A673 (cell line): Measurements from ENCODE around the gene PCP4L1.

ENCODE experiments used
- CTCF ChIP-seq: fragments of 300-800, 200-600 bp; sonication (generic); conservative IDR thresholded peaks from 2 replicates; pipeline ENCODE4 v1.5.1; 2017; ENCODE audit warnings: low read depth, mild to moderate bottlenecking, antibody characterized with exemption, low read length, moderate library complexity, mixed read lengths
- EZH2 ChIP-seq: fragments of 200-600 bp; sonication (generic); IDR thresholded peaks from 2 replicates; pipeline ENCODE4 v1.6.1; 2017; ENCODE audit warnings: borderline replicate concordance, low read depth, mild to moderate bottlenecking, mixed read lengths, antibody characterized with exemption, low read length; ENCODE audit not compliant: poor library complexity, severe bottlenecking

GRCh38 chr1:161330346-161330745 lies 71.8 kb downstream of the PCP4L1 start:
- no peak for TF ChIP-seq CTCF
- TF ChIP-seq EZH2, result no peak
